ENCODE measurements around the gene ZDHHC16.
"Not testable (repeated sequence)": the region's sequence is repeated elsewhere in the genome, so short reads cannot be mapped to it uniquely, and the experiment has no call there.

Gene ZDHHC16

DNA sequence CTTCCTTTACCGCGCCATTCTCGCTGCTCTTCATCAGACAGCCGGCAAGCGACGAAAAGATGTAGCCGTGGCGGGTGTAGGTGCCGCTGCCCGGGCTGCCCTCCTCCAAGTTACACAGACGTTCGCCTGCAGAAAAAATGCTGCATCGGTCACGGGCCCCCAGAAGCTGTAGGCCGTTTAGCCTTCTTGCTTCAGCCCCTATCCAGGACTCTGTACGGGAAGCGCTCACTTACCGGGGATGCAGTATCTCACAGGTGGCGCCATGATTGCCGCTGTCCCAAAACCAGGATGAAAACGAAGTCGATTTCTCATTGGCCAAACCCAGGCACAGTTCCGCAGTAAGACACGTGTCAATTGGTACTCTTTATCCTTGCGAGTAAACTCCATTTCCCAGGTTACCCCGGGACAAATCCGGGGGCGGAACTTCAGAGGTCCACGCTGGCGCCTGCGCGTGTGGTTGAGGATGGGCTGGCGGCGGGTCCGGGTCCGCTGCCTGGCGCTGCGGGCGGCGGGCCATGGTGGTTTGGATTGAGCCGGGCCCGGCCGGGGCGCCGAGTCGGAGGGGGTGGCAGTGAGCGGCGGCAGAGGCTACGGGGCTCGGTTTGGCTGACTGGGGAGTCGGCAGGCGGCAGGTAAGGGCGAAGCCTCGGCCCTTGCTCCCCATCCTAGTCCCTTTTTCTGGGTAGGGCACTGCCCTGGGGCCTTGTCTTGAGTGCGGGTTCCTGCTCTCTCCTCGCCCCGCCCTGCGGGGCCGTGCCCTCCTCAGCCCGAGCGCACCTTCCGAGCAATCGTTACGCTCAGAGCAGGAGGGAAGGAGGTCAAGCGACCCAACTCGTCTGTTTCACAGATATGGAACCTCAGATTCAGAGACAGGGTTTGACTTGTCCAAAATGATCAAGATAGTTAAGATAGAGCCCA is at the start of gene ZDHHC16, which contains the start of gene EXOSC1:
Gene ZDHHC16 (plus strand): TSS at position 454 of the 918 bp plus-strand sequence. CDS start 5,501 bp downstream, outside the sequence.
Gene EXOSC1 (minus strand): TSS at position 285 of the 918 bp plus-strand sequence. CDS start 21 bp downstream, at position 264.
- H3K36me3 Mint-ChIP-seq, result peaks cover 4% of the 10 kb centered on the region
- H3K4me1 Mint-ChIP-seq (ENCODE audit: low read depth), result peaks cover 52% of the 10 kb centered on the region
- no peaks in the 10 kb centered on the region for H3K27me3 Mint-ChIP-seq
- H3K4me3 Mint-ChIP-seq, result peak within 1 kb of the TSS; percentile 96
- H3K27ac Mint-ChIP-seq, result peak within 1 kb of the TSS; percentile 96
- H3K9me3 Mint-ChIP-seq (ENCODE audit: low read depth), result no peaks in the 10 kb centered on the region

DNA sequence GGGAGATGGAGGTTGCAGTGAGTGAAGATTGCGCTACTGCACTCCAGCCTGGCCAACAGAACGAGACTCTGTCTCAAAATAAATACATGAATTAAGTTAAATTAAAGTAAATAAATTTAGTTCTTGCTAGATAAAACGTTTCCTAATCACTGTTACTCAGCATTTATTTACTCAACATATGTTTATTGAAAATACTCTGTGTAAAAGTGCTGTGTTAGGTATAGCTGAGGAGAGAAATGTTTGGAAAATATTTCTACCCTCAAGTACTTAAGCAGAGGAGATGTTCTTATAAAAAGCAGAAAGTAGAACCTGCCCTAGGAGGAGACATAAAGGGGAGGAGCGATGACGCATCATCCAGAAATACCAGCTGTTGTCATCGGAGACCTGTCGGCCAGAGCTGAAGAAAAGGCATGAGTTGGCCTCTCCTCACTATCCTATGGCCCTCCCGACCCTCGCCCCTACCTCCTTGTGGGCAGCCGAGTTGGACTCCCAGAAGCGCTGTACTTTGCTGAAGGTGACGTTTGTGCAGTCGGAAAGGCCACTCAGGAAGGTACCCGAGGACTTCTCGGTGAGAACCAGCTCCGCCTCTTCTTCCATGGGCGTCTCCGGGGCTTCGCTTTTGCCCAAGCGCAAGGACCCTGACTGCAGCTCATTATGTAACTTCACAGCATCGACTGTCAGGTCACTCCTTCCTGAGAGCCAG is 46.0 kb upstream of the ZDHHC16 start:
- H3K27ac Mint-ChIP-seq, result peak overlapping the region; percentile 88
- peak overlapping the region; percentile 93 for H3K4me3 Mint-ChIP-seq
- peaks cover 17% of the 10 kb centered on the region for H3K4me1 Mint-ChIP-seq (ENCODE audit: low read depth)
- H3K27me3 Mint-ChIP-seq, result no peaks in the 10 kb centered on the region
- H3K36me3 Mint-ChIP-seq, result peaks cover 4% of the 10 kb centered on the region
- H3K9me3 Mint-ChIP-seq (ENCODE audit: low read depth), result no peaks in the 10 kb centered on the region

DNA sequence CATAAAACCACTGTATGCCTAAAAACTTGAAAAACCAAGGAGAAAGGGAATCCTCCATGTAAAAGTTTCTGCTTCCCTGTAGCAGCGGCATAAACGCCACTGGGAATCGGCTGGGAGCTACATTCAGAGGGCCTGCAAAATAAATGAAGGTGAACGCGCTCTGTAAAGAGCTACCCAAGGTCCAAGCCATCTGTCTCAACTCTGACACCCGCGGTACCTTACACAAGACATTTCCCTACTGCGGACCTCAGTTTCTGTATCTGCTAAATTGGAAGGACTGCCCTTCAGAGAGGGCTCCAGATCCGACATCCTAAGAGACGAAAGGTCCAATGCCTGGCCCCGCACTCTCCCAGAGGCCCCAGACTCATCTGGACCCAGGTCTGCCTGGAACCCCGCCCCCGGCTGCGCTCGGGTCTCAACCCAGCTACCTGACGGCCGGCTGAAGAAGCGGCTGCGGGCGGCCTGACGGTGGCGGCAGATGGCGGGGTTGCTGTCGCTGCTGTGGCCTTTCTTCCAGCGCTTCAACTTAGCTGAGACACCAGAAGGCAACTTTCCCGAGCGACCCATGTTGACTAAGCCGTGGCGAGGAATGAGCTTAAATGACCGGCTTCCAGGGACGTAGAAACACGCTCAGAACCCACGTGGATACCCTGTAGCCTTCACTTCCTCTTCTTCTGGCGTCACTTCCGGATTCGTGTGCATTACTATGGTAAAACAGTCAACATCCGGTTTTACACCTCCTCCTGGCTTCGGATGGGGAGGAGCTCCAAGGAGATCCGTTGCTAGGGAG is 45.1 kb upstream of the ZDHHC16 start, which contains the start of gene RRP12:
Gene RRP12 (minus strand): TSS at position 676 of the 790 bp plus-strand sequence. CDS start 109 bp downstream, at position 567.
- H3K27ac Mint-ChIP-seq, result peak within 1 kb of the TSS; percentile 88
- peak within 1 kb of the TSS; percentile 93 for H3K4me3 Mint-ChIP-seq
- H3K4me1 Mint-ChIP-seq (ENCODE audit: low read depth), result peaks cover 17% of the 10 kb centered on the region
- no peaks in the 10 kb centered on the region for H3K27me3 Mint-ChIP-seq
- H3K9me3 Mint-ChIP-seq (ENCODE audit: low read depth), result no peaks in the 10 kb centered on the region
- H3K36me3 Mint-ChIP-seq, result peaks cover 4% of the 10 kb centered on the region

GRCh38 chr10:97401455-97401919 is 44.5 kb upstream of the ZDHHC16 start:
- H3K27me3 Mint-ChIP-seq, result no peaks in the 10 kb centered on the region
- no peaks in the 10 kb centered on the region for H3K36me3 Mint-ChIP-seq
- H3K4me3 Mint-ChIP-seq, result peak overlapping the region; percentile 93
- H3K9me3 Mint-ChIP-seq (ENCODE audit: low read depth), result no peaks in the 10 kb centered on the region
- peak overlapping the region; percentile 88 for H3K27ac Mint-ChIP-seq
- peaks cover 12% of the 10 kb centered on the region for H3K4me1 Mint-ChIP-seq (ENCODE audit: low read depth)

DNA sequence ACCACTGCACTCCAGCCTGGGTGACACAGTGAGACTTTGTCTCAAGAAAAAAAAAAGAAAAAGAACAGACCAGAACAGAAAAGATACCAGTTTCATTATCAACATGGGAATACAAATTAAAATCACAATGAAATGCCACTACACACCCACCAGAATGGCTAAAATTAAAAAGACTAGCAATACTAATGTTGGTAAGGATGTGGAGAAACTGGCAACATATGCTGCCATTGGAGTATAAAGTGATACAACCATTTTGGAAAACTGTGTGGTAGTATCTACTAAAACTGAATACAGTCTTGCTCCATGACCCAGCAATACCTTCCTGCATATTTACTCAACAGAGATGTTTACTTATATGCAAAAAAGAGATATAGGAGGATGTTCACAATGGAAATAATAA is 41.9 kb upstream of the ZDHHC16 start:
- H3K9me3 Mint-ChIP-seq (ENCODE audit: low read depth), result no peaks in the 10 kb centered on the region
- no peak overlapping the region for H3K27ac Mint-ChIP-seq
- no peaks in the 10 kb centered on the region for H3K27me3 Mint-ChIP-seq
- no peak overlapping the region for H3K4me3 Mint-ChIP-seq
- H3K36me3 Mint-ChIP-seq, result no peaks in the 10 kb centered on the region
- peaks cover 19% of the 10 kb centered on the region for H3K4me1 Mint-ChIP-seq (ENCODE audit: low read depth)

- no peak overlapping the region for H3K27ac Mint-ChIP-seq
Measured at GRCh38 chr10:97406064-97406463, 39.9 kb upstream of the ZDHHC16 start.

DNA sequence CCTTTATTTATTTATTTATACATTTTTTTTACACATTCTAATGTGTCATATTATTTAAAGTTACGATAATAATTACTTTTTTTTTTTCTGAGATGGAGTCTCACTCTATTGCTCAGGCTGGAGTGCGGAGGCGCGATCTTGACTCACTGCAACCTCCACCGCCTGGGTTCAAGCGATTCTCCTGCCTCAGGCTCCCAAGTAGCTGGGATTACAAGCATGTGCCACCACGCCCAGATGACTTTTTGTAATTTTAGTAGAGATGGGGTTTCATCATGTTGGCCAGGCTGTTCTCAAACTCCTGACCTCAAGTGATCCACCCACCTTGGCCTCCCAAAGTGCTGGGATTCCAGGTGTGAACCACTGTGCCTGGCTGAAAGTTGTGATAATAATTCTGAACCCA is 39.5 kb upstream of the ZDHHC16 start:
- H3K4me1 Mint-ChIP-seq (ENCODE audit: low read depth), result not testable (repeated sequence)

More at GRCh38 chr10:97406064-97406463, 39.9 kb upstream of the ZDHHC16 start:
- Mint-ChIP-seq H3K9me3 (ENCODE audit: low read depth) (no peaks in the 10 kb centered on the region), H3K36me3 (no peaks in the 10 kb centered on the region), H3K4me1 (ENCODE audit: low read depth) (peaks cover 13% of the 10 kb centered on the region), H3K4me3 (no peak overlapping the region), H3K27me3 (no peaks in the 10 kb centered on the region)

GRCh38 chr10:97407211-97407951 is 38.6 kb upstream of the ZDHHC16 start:
- H3K4me3 Mint-ChIP-seq, result peak overlapping the region; percentile 51
- peaks cover 8% of the 10 kb centered on the region for H3K4me1 Mint-ChIP-seq (ENCODE audit: low read depth)
- H3K27ac Mint-ChIP-seq, result peak overlapping the region; percentile 41
- H3K27me3 Mint-ChIP-seq, result no peaks in the 10 kb centered on the region
- no peaks in the 10 kb centered on the region for H3K9me3 Mint-ChIP-seq (ENCODE audit: low read depth)
- H3K36me3 Mint-ChIP-seq, result no peaks in the 10 kb centered on the region

More for the DNA sequence above, 39.5 kb upstream of the ZDHHC16 start:
- H3K36me3 Mint-ChIP-seq; H3K27ac Mint-ChIP-seq; H3K27me3 Mint-ChIP-seq; H3K9me3 Mint-ChIP-seq (ENCODE audit: low read depth); H3K4me3 Mint-ChIP-seq: not testable (repeated sequence)

- H3K4me1 Mint-ChIP-seq (ENCODE audit: low read depth), result peaks cover 13% of the 10 kb centered on the region
- H3K27me3 Mint-ChIP-seq, result no peaks in the 10 kb centered on the region
Measured at GRCh38 chr10:97407952-97408248, 38.1 kb upstream of the ZDHHC16 start.

GRCh38 chr10:97408496-97408992 is 37.4 kb upstream of the ZDHHC16 start:
- no peaks in the 10 kb centered on the region for H3K9me3 Mint-ChIP-seq (ENCODE audit: low read depth)
- H3K27ac Mint-ChIP-seq, result no peak overlapping the region
- no peaks in the 10 kb centered on the region for H3K27me3 Mint-ChIP-seq
- no peaks in the 10 kb centered on the region for H3K36me3 Mint-ChIP-seq
- peaks cover 17% of the 10 kb centered on the region for H3K4me1 Mint-ChIP-seq (ENCODE audit: low read depth)
- H3K4me3 Mint-ChIP-seq, result no peak overlapping the region

More at GRCh38 chr10:97407952-97408248, 38.1 kb upstream of the ZDHHC16 start:
- H3K9me3 Mint-ChIP-seq (ENCODE audit: low read depth), result no peaks in the 10 kb centered on the region
- H3K27ac Mint-ChIP-seq, result peak overlapping the region; percentile 41
- H3K4me3 Mint-ChIP-seq, result no peak overlapping the region
- H3K36me3 Mint-ChIP-seq, result no peaks in the 10 kb centered on the region

- no peaks in the 10 kb centered on the region for H3K36me3 Mint-ChIP-seq
- H3K4me1 Mint-ChIP-seq (ENCODE audit: low read depth), result peaks cover 42% of the 10 kb centered on the region
- no peak overlapping the region for H3K27ac Mint-ChIP-seq
- H3K9me3 Mint-ChIP-seq (ENCODE audit: low read depth), result no peaks in the 10 kb centered on the region
- H3K27me3 Mint-ChIP-seq, result no peaks in the 10 kb centered on the region
- H3K4me3 Mint-ChIP-seq, result no peak overlapping the region
Measured at GRCh38 chr10:97411406-97411805, 34.6 kb upstream of the ZDHHC16 start.

DNA sequence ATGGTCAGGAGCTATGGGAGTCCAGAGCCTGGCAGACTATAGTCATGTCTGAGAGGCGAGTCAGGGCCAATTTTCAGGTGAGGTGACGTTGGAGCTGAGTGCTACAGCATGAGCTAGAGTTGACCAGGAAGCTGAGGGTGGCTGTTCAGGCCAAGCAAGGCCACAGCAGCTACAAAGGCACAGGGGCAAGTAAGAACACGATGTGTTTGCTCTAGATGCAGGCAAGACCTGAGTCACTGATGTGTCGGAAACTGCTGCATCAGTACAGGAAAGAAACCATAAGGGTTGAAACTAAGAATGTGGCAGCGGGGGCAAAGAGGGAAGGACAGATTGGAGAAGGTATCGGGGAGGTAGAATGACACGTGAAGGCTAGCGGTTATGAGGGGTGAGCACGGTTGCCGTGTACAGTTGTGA is 33.1 kb upstream of the ZDHHC16 start:
- no peaks in the 10 kb centered on the region for H3K36me3 Mint-ChIP-seq
- H3K9me3 Mint-ChIP-seq (ENCODE audit: low read depth), result no peaks in the 10 kb centered on the region
- peak overlapping the region; percentile 71 for H3K4me3 Mint-ChIP-seq
- H3K27ac Mint-ChIP-seq, result peak overlapping the region; percentile 89
- H3K4me1 Mint-ChIP-seq (ENCODE audit: low read depth), result peaks cover 49% of the 10 kb centered on the region
- H3K27me3 Mint-ChIP-seq, result no peaks in the 10 kb centered on the region

DNA sequence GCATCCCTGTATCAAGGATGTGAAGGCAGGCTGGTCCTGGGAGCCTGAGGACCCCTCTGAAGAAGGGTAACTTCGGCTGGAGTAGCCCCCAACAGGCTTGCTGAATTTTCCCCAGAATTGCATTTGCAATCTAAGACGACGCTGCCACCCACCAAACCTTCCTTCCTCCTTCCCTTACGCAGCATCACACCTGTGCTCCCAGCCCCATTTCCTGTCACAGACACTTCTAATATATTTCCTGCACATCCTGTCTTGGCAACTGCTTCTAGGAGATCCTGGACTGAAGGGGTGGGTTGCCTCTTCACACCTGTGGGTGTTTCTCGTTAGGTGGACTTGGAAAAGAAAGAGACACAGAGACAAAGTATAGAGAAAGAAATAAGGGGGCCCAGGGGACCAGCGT is 29.4 kb upstream of the ZDHHC16 start:
- H3K27me3 Mint-ChIP-seq, result no peaks in the 10 kb centered on the region
- no peaks in the 10 kb centered on the region for H3K36me3 Mint-ChIP-seq
- peak overlapping the region; percentile 48 for H3K4me3 Mint-ChIP-seq
- no peaks in the 10 kb centered on the region for H3K9me3 Mint-ChIP-seq (ENCODE audit: low read depth)
- peaks cover 73% of the 10 kb centered on the region for H3K4me1 Mint-ChIP-seq (ENCODE audit: low read depth)
- peak overlapping the region; percentile 86 for H3K27ac Mint-ChIP-seq

DNA sequence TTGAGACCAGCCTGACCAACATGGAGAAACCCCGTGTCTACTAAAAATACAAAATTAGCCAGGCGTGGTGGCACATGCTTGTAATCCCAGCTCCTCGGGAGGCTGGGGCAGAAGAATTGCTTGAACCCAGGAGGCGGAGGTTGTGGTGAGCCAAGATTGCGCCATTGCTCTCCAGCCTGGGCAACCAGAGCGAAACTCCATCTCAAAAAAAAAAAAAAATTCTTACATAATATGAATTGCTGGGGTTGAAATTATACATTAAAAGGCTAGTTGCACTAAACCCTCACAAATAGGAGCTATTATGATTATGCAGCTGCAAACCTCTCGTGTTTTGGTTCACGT is 22.2 kb upstream of the ZDHHC16 start:
- Mint-ChIP-seq H3K4me1 (ENCODE audit: low read depth) (peaks cover 48% of the 10 kb centered on the region), H3K4me3 (peak overlapping the region; percentile 93), H3K27ac (peak overlapping the region; percentile 100)
- not testable (repeated sequence) for H3K27me3 Mint-ChIP-seq; H3K9me3 Mint-ChIP-seq (ENCODE audit: low read depth); H3K36me3 Mint-ChIP-seq

Measured in activated naive CD8-positive, alpha-beta T cell (primary cell).